Femur (tissue), 1 donor: ENCODE data around the gene YIF1A.
"Not testable (repeated sequence)": the region's sequence is repeated elsewhere in the genome, so short reads cannot be mapped to it uniquely, and the experiment has no call there.

Experiments used
- DNase-seq: peaks from one replicate; pipeline ENCODE4 v3.0.0-alpha.2; 2017

The YIF1A gene

DNA sequence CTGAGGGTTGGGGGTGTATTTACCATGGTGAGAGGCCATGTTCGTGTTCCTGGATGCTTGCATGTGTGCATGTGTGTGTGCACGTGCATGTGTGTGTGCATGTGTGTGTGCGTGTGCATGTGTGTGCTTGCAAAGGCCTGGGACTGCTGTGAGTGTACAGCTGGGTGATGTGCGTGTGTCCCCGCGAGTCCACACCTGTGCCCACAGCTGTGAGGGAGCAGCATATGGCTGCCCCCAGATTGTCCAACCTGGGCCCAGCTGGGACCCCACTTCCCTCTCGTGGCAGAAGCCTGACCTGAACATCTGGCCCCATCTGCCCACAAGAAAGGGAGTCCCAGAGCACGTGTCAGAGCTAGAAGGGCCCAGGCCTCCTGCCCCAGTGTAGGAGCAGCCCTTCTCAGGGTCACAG, 36.3 kb upstream of the YIF1A start:
- DNase-seq, result no peak

- DNase-seq, result no peak
Measured at GRCh38 chr11:66324664-66325063, 35.7 kb upstream of the YIF1A start.

- DNase-seq, result no peak
Measured at GRCh38 chr11:66323684-66324083, 34.7 kb upstream of the YIF1A start.

- no peak for DNase-seq
Measured at GRCh38 chr11:66322732-66323427, 33.9 kb upstream of the YIF1A start.

GRCh38 chr11:66321606-66322005, 32.7 kb upstream of the YIF1A start:
- DNase-seq, result no peak

DNA sequence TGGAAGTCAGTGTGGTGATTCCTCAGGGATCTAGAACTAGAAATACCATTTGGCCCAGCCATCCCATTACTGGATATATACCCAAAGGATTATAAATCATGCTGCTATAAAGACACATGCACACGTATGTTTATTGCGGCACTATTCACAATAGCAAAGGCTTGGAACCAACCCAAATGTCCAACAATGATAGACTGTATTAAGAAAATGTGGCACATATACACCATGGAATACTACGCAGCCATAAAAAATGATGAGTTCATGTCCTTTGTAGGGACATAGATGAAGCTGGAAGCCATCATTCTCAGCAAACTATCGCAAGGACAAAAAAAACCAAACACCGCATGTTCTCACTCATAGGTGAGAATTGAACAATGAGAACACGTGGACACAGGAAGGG, 31.8 kb upstream of the YIF1A start:
- DNase-seq, result not testable (repeated sequence)

DNA sequence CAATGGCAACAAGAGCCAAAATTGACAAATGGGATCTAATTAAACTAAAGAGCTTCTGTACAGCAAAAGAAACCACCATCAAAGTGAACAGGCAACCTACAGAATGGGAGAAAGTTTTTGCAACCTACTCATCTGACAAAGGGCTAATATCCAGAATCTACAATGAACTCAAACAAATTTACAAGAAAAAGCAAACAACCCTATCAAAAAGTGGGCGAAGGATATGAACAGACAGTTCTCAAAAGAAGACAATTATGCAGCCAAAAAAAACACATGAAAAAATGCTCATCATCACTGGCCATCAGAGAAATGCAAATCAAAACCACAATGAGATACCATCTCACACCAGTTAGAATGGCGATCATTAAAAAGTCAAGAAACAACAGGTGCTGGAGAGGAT, 31.3 kb upstream of the YIF1A start:
- DNase-seq, result not testable (repeated sequence)

GRCh38 chr11:66318600-66318970, 29.6 kb upstream of the YIF1A start:
- no peak for DNase-seq

- peak; percentile 73 for DNase-seq
Measured at GRCh38 chr11:66317723-66318599, 29.0 kb upstream of the YIF1A start.

GRCh38 chr11:66317322-66317722, 28.4 kb upstream of the YIF1A start:
- DNase-seq, result peak; percentile 69

- peak; percentile 90 for DNase-seq
Measured at GRCh38 chr11:66316849-66317251, 27.9 kb upstream of the YIF1A start, which contains the start of gene CD248. Gene CD248, minus strand, starts transcription at chr11:66317044. Its CDS starts 17 bp downstream, at chr11:66317027.

- no peak for DNase-seq
Measured at GRCh38 chr11:66315921-66316811, 27.2 kb upstream of the YIF1A start.

DNA sequence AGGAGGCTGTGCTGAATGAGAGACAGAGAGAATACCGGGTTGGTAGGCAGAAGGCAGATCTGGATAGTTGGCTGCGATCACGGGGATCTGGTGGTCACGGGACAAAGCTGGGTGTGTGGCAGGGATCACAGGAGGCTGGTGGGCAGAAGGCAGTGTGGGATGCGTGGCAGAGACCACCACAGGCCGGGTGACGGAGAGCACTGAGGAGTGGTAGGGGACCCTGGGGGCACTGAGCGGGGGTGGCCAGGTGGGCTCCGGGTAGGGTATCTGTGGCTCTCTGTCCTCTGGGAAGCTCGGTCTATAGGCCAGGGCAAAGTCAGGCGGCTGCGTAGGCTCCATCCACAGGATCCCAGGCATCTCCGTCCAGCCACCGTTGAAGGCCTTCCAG, 26.5 kb upstream of the YIF1A start:
- no peak for DNase-seq

DNA sequence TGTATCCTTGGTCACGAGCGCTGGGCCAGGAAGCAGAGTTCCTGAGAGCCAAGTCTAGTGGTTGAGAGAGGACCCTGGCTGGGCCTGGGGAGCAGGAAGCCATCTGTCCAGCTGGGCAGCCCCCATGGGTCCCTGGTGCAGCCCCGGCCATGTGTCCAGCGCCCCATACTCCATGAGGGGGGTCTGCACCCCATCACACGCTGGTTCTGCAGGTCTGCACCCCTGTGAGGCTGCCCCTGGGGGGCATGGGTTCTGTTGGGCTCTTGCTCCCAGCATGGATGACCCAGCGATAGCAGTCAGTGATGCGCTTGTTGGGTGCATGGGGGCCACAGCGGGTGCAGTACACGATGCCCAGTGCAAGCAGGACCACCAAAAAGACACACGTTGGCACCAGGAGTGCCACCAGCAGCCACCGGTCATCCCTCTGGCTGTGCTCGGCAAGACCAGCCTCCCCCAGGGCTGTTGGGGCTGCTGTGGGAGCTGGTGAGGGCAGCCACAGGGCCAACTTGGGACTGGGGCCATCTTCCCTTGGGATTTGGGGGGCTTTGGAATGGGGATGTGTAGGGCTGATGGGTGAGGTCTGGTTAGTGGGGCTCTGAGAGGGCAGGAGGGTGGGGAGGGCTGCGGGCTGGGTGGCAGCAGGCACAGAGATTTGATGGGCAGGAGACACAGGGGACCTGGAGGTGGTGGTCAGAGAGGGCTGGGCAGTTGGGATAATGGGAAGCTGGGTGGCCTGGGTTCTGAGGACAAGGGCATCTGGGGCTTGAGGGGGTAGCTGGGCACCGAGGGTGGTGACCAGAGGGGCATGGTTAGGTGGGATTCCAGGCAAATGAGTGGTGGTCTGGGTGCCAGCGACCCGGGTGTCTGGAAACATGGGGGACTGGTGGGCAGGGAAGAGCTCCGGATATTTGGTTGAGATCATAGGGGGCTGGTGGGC, 25.9 kb upstream of the YIF1A start:
- DNase-seq, result no peak

DNA sequence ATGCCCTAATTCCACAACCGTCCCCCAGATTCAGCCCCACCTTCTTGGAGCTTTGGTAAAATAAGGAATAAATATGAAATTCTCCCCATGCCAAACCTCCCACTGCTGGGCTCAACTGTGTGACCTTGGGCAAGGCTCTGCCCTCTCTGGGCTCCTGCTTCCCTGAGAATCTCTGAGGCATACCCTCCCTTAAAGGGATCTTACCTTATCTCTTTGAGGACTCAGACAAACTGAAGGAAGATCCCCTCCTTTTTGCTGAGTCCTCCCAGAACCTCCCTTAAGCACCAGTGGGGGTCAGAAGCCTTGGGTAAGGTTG, 25.2 kb upstream of the YIF1A start:
- no peak for DNase-seq

- peak; percentile 87 for DNase-seq
Measured at GRCh38 chr11:66313321-66314185, 24.6 kb upstream of the YIF1A start.

DNA sequence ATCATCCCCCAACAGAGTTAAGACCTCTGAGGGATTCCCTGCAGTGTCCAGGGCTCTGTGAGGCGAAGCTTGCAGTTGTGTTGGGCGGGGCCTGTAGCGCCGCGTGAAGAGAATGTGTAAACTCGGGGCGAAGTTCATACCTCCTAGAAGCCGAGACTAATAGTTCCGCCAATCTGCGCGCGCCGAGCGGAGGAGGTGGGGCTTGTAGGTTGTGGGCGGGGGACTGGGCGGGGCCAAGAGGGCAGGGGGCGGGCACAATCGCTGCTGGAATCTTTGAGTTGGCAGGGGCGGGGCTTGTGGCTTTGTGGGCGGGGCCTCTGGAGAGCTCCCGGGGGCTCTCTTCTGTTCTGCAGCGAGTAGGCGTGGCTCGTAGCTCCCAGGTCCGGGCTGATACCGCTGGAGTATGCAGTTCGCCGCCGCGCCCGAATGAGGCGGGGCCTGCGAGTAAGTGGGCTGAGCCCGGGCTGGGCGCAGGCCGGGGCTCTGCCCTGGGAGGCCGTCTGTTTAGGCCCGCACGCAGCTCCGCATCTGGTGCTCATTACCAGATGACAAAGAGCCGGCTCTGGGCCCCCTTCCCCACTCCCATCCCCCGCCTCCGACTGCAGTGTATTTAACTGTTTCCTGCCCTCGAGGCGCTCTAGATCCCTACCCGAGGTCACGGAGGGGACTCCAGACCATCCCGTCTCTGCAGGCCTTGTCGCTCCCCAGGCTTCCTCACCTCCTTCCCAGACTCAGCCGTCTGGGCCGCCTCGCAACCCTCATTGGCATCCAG, 23.8 kb upstream of the YIF1A start:
- peak; percentile 99 for DNase-seq

- DNase-seq, result peak; percentile 93
Measured at GRCh38 chr11:66311965-66312548, 23.1 kb upstream of the YIF1A start.

GRCh38 chr11:66311470-66311964, 22.6 kb upstream of the YIF1A start:
- no peak for DNase-seq
